ENCODE measurements around the gene TMEM175.

The TMEM175 gene

GRCh38 chr4:911871-912490 lies 20.3 kb upstream of the TMEM175 start:
- H3K27ac ChIP-seq = no peak overlapping the region
- no peak for TF ChIP-seq CTCF (conservative IDR thresholded peaks at IDR 0.05)

GRCh38 chr4:912548-913279 lies 19.5 kb upstream of the TMEM175 start:
- H3K27ac ChIP-seq = no peak overlapping the region
- TF ChIP-seq CTCF (conservative IDR thresholded peaks at IDR 0.05) = no peak

- TF ChIP-seq CTCF (conservative IDR thresholded peaks at IDR 0.05) = no peak
- no peak overlapping the region for H3K27ac ChIP-seq
Measured at GRCh38 chr4:913280-913618, 19.0 kb upstream of the TMEM175 start.

GRCh38 chr4:914531-914930 lies 17.7 kb upstream of the TMEM175 start:
- no peak for TF ChIP-seq CTCF (conservative IDR thresholded peaks at IDR 0.05)
- H3K27ac ChIP-seq = no peak overlapping the region

GRCh38 chr4:915041-915474 lies 17.2 kb upstream of the TMEM175 start:
- TF ChIP-seq CTCF (conservative IDR thresholded peaks at IDR 0.05) = no peak

GRCh38 chr4:915595-915994 lies 16.7 kb upstream of the TMEM175 start:
- no peak overlapping the region for H3K27ac ChIP-seq
- no peak for TF ChIP-seq CTCF (conservative IDR thresholded peaks at IDR 0.05)

More at GRCh38 chr4:915041-915474, 17.2 kb upstream of the TMEM175 start:
- H3K27ac ChIP-seq = no peak overlapping the region

GRCh38 chr4:917466-917865 lies 14.8 kb upstream of the TMEM175 start:
- H3K27ac ChIP-seq = no peak overlapping the region
- no peak for TF ChIP-seq CTCF (conservative IDR thresholded peaks at IDR 0.05)
